Activated T-cell treated with anti-CD3 and anti-CD28 coated beads, Interleukin-2, amount 50 U/mL, for 24 hours (primary cell): ENCODE measurements around the gene MTUS2.

Source experiments
- DNase-seq: peaks from one replicate; pipeline ENCODE4 v3.0.0-alpha.2; 2020
- H3K27ac Mint-ChIP-seq: 2 replicates; pipeline ENCODE4 v1.8.0; 2020; ENCODE audit warnings: mild to moderate bottlenecking, mixed read lengths
- H3K27me3 Mint-ChIP-seq: 2 replicates; pipeline ENCODE4 v1.8.0; 2020; ENCODE audit warnings: mixed read lengths
- H3K36me3 Mint-ChIP-seq: 2 replicates; pipeline ENCODE4 v1.8.0; 2020; ENCODE audit warnings: low read depth, mixed read lengths
- H3K4me1 Mint-ChIP-seq: 2 replicates; pipeline ENCODE4 v1.8.0; 2020; ENCODE audit warnings: low read depth, mixed read lengths
- H3K4me3 Mint-ChIP-seq: 2 replicates; pipeline ENCODE4 v1.8.0; 2020; ENCODE audit warnings: mild to moderate bottlenecking, moderate library complexity, mixed read lengths
- H3K9me3 Mint-ChIP-seq: 2 replicates; pipeline ENCODE4 v1.8.0; 2020; ENCODE audit warnings: mixed read lengths

Gene MTUS2

GRCh38 chr13:29005035-29005762 lies 185.1 kb downstream of the MTUS2 start:
- Mint-ChIP-seq H3K36me3 (no peaks in the 10 kb centered on the region), H3K4me1 (no peaks in the 10 kb centered on the region)

DNA sequence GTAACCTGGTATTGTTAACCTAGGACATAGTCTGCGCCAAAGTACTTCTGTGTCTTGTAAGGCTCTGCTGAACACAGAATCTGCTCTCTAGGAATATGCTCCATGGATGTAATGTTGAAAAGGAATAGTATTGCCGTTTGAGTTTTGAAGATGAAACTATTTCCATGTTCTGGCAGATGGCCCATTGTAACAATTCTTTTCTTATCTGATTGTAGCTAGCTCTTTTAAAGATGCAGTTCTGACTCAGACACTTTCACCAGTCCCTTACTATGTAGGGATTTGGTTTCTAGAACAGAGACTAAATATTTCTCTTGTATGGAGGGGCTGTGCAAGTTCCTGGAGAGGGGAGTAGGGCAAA lies 185.6 kb downstream of the MTUS2 start:
- no peak overlapping the region for H3K4me3 Mint-ChIP-seq
- H3K27ac Mint-ChIP-seq: no peak overlapping the region
- peaks cover under 1% of the 10 kb centered on the region for H3K9me3 Mint-ChIP-seq
- DNase-seq: no peak
- H3K4me1 Mint-ChIP-seq: no peaks in the 10 kb centered on the region
- H3K27me3 Mint-ChIP-seq: peaks cover 3% of the 10 kb centered on the region
- H3K36me3 Mint-ChIP-seq: no peaks in the 10 kb centered on the region

More at GRCh38 chr13:29005035-29005762, 185.1 kb downstream of the MTUS2 start:
- Mint-ChIP-seq H3K27me3 (peaks cover 3% of the 10 kb centered on the region), H3K27ac (no peak overlapping the region), H3K9me3 (peaks cover 2% of the 10 kb centered on the region), H3K4me3 (no peak overlapping the region)
- DNase-seq: no peak

GRCh38 chr13:29006359-29006850 lies 186.3 kb downstream of the MTUS2 start:
- DNase-seq: no peak
- Mint-ChIP-seq H3K9me3 (no peaks in the 10 kb centered on the region), H3K4me3 (no peak overlapping the region), H3K36me3 (no peaks in the 10 kb centered on the region), H3K4me1 (no peaks in the 10 kb centered on the region), H3K27ac (no peak overlapping the region), H3K27me3 (peaks cover 2% of the 10 kb centered on the region)

GRCh38 chr13:29008296-29008695 lies 188.2 kb downstream of the MTUS2 start:
- Mint-ChIP-seq H3K27me3 (no peaks in the 10 kb centered on the region), H3K27ac (no peak overlapping the region), H3K4me1 (no peaks in the 10 kb centered on the region), H3K4me3 (no peak overlapping the region), H3K36me3 (no peaks in the 10 kb centered on the region), H3K9me3 (no peaks in the 10 kb centered on the region)
- no peak for DNase-seq

- DNase-seq: no peak
- Mint-ChIP-seq H3K27me3 (no peaks in the 10 kb centered on the region), H3K27ac (no peak overlapping the region), H3K9me3 (no peaks in the 10 kb centered on the region), H3K4me1 (peaks cover 6% of the 10 kb centered on the region), H3K4me3 (no peak overlapping the region), H3K36me3 (no peaks in the 10 kb centered on the region)
Observed at GRCh38 chr13:29020314-29020713, 200.2 kb downstream of the MTUS2 start.

- DNase-seq: no peak
- H3K27ac Mint-ChIP-seq: no peak overlapping the region
- no peaks in the 10 kb centered on the region for H3K36me3 Mint-ChIP-seq
- H3K4me1 Mint-ChIP-seq: peaks cover 6% of the 10 kb centered on the region
- H3K27me3 Mint-ChIP-seq: no peaks in the 10 kb centered on the region
- H3K4me3 Mint-ChIP-seq: no peak overlapping the region
- H3K9me3 Mint-ChIP-seq: no peaks in the 10 kb centered on the region
Observed at GRCh38 chr13:29021311-29021710, 201.2 kb downstream of the MTUS2 start.

DNA sequence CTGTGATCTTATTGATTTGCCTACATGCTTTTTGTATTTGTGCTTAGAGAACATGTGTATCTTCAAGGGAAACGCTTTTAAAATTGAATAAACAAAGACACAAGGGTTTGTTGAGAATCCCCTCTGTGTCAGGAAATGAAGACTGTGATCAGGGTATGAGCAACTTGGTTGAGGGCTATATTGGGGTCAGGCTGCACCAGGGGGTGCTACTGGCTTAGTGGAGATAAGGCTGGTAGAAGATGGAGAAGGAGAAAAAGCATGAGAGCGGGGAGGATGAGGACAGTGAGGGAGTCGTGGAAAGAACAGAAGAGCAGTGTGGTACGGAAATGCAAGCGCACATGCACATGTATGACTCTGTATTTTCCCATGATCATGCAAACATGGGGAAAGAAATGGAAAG lies 201.6 kb downstream of the MTUS2 start:
- Mint-ChIP-seq H3K4me3 (no peak overlapping the region), H3K27ac (no peak overlapping the region), H3K36me3 (no peaks in the 10 kb centered on the region), H3K4me1 (peaks cover 6% of the 10 kb centered on the region), H3K27me3 (no peaks in the 10 kb centered on the region), H3K9me3 (no peaks in the 10 kb centered on the region)
- DNase-seq: no peak

- no peak overlapping the region for H3K4me3 Mint-ChIP-seq
- H3K9me3 Mint-ChIP-seq: no peaks in the 10 kb centered on the region
- no peak for DNase-seq
- H3K27ac Mint-ChIP-seq: no peak overlapping the region
- no peaks in the 10 kb centered on the region for H3K27me3 Mint-ChIP-seq
- H3K4me1 Mint-ChIP-seq: peaks cover 6% of the 10 kb centered on the region
- H3K36me3 Mint-ChIP-seq: no peaks in the 10 kb centered on the region
Observed at GRCh38 chr13:29022410-29022809, 202.3 kb downstream of the MTUS2 start.

GRCh38 chr13:29022968-29023367 lies 202.8 kb downstream of the MTUS2 start:
- H3K27ac Mint-ChIP-seq: no peak overlapping the region
- no peaks in the 10 kb centered on the region for H3K9me3 Mint-ChIP-seq
- no peak for DNase-seq
- H3K4me1 Mint-ChIP-seq: peaks cover 6% of the 10 kb centered on the region
- H3K27me3 Mint-ChIP-seq: no peaks in the 10 kb centered on the region
- H3K36me3 Mint-ChIP-seq: no peaks in the 10 kb centered on the region
- H3K4me3 Mint-ChIP-seq: no peak overlapping the region

DNA sequence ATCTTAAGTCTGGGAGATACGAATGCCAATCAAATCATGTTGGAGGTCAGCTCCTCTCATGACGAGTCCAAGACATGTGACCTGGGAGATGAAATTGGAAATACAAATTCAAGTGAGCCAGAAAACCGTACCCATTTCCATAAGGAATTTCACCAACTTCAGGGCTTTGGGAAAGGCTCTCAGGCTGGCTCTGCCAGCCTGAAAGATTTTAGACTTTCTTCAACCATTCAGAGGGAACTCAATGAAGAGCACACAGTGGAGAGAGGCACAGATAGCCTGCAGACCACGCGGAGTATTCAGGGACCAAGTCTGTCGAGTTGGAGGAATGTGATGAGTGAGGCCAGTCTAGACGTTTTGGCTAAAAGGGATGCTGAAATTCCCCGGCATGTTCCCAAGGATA lies 204.6 kb downstream of the MTUS2 start:
- Mint-ChIP-seq H3K36me3 (no peaks in the 10 kb centered on the region), H3K27ac (no peak overlapping the region), H3K9me3 (no peaks in the 10 kb centered on the region), H3K4me1 (peaks cover 6% of the 10 kb centered on the region), H3K4me3 (no peak overlapping the region), H3K27me3 (no peaks in the 10 kb centered on the region)
- DNase-seq: no peak

- H3K27me3 Mint-ChIP-seq: no peaks in the 10 kb centered on the region
- no peak overlapping the region for H3K27ac Mint-ChIP-seq
- no peaks in the 10 kb centered on the region for H3K36me3 Mint-ChIP-seq
- no peak for DNase-seq
- H3K4me3 Mint-ChIP-seq: no peak overlapping the region
- no peaks in the 10 kb centered on the region for H3K4me1 Mint-ChIP-seq
- no peaks in the 10 kb centered on the region for H3K9me3 Mint-ChIP-seq
Observed at GRCh38 chr13:29028868-29029267, 208.7 kb downstream of the MTUS2 start.

DNA sequence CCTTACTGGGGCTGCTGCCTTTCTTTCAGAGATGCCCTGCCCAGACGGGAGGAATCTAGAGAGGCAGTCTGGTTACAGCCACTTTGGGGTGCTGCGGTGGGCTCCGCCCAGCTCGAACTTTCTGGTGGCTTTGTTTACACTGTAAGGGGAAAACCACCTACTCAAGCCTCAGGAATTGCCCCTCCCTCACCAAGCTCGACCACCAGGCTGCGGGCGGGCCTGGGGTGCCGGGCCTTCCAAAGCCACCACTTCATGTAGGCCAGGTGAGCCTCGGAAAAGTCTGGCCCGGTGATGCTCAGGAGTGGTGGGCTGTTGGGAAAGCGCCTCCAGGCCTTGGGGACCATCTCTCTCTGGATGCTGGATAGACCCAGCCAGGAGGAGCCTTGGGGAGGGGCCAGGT lies 218.6 kb downstream of the MTUS2 start:
- Mint-ChIP-seq H3K27ac (no peak overlapping the region), H3K4me1 (no peaks in the 10 kb centered on the region), H3K9me3 (peaks cover 3% of the 10 kb centered on the region), H3K4me3 (no peak overlapping the region), H3K36me3 (no peaks in the 10 kb centered on the region), H3K27me3 (no peaks in the 10 kb centered on the region)
- DNase-seq: no peak

DNA sequence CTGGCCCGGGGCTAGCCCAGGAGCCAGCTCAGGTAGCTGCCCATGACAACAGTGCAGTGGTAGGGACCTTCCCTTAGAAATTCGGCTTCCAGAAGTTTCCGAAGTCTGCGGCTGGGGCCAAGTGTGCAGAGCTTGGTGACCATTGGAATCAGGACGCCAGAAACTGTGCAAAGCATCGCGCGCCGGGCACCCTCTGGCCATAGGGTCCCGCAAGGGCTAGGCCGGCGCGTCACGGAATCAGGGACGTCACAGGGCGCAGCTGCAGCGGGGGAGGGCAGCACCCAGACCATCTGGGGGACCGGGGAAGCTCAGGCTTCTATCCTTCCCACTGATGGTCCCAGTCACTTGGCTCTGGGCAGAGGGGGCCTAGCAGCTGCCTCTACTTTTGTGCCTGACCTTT lies 219.1 kb downstream of the MTUS2 start:
- no peak for DNase-seq
- Mint-ChIP-seq H3K36me3 (no peaks in the 10 kb centered on the region), H3K27ac (no peak overlapping the region), H3K4me1 (no peaks in the 10 kb centered on the region), H3K27me3 (no peaks in the 10 kb centered on the region), H3K9me3 (peaks cover 4% of the 10 kb centered on the region), H3K4me3 (no peak overlapping the region)

- peaks cover 11% of the 10 kb centered on the region for H3K9me3 Mint-ChIP-seq
Observed at GRCh38 chr13:29046588-29046987, 226.4 kb downstream of the MTUS2 start.

DNA sequence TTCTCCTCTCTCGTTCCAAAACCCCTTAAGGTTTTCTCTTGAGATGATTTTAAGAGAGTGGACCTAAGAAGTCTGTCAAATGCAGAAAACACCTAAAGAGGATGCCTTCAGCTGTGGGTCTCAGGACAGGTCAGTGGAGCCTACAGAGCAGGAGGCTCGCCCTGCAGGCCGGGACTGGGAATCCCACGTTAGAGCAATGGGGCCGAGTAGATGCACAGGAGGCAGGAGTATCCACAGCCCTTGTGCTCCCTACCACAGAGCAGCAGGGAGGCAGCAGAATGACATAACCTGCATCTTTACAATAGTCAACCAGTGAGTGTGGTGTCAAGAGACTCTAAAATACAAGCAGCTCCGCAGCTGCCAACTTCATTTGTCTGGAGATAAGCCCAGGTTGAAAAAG lies 229.4 kb downstream of the MTUS2 start:
- Mint-ChIP-seq H3K4me1 (no peaks in the 10 kb centered on the region), H3K36me3 (no peaks in the 10 kb centered on the region), H3K27ac (no peak overlapping the region), H3K9me3 (peaks cover 13% of the 10 kb centered on the region), H3K4me3 (no peak overlapping the region), H3K27me3 (no peaks in the 10 kb centered on the region)
- DNase-seq: no peak

More at GRCh38 chr13:29046588-29046987, 226.4 kb downstream of the MTUS2 start:
- Mint-ChIP-seq H3K4me3 (no peak overlapping the region), H3K27ac (no peak overlapping the region), H3K4me1 (no peaks in the 10 kb centered on the region), H3K36me3 (no peaks in the 10 kb centered on the region), H3K27me3 (no peaks in the 10 kb centered on the region)
- DNase-seq: no peak

GRCh38 chr13:29050719-29051118 lies 230.6 kb downstream of the MTUS2 start:
- Mint-ChIP-seq H3K4me3 (no peak overlapping the region), H3K9me3 (peaks cover 13% of the 10 kb centered on the region), H3K27me3 (no peaks in the 10 kb centered on the region), H3K4me1 (no peaks in the 10 kb centered on the region), H3K27ac (no peak overlapping the region), H3K36me3 (no peaks in the 10 kb centered on the region)
- no peak for DNase-seq
